SK-N-MC (cell line): ENCODE results near the gene BACH2.
"Not testable (repeated sequence)": the region's sequence is repeated elsewhere in the genome, so short reads cannot be mapped to it uniquely, and the experiment has no call there.

ENCODE experiments used
- EZH2 ChIP-seq: fragments of 200-600 bp; sonication (generic); IDR thresholded peaks from one replicate; pipeline ENCODE4 v1.6.1; 2017; ENCODE audit warnings: antibody characterized with exemption
- POLR2AphosphoS5 ChIP-seq: IDR thresholded peaks from 2 replicates; pipeline ENCODE4 v1.6.1; 2012; ENCODE audit warnings: mild to moderate bottlenecking, low read depth, low read length, borderline replicate concordance

GRCh38 chr6:89971338-89972024, 325.2 kb downstream of the BACH2 start:
- not testable (repeated sequence) for TF ChIP-seq EZH2, POLR2AphosphoS5
